ENCODE data around the gene ENTPD2.
A peak's percentile ranks its signal among the peaks of the same experiment; 100 is the strongest.

ENTPD2 gene

GRCh38 chr9:137034709-137035506, 19.0 kb downstream of the ENTPD2 start:
- Histone ChIP-seq H3K27ac (peak overlapping the region in 16 of 21 experiments; percentile 1 to 92 (median 57)), H3K4me3 (peak overlapping the region in 4 of 7 experiments; percentile 1 to 18 (median 2))

- H3K4me3 ChIP-seq: peak overlapping the region in 5 of 7 experiments; percentile 2 to 54 (median 13)
Observed at GRCh38 chr9:137034039-137034708, 19.7 kb downstream of the ENTPD2 start.

GRCh38 chr9:137033481-137033880, 20.4 kb downstream of the ENTPD2 start:
- Histone ChIP-seq H3K4me3 (peak overlapping the region in 6 of 7 experiments; percentile 1 to 54 (median 13)), H3K27ac (peak overlapping the region in 12 of 21 experiments; percentile 1 to 92 (median 75))

More at GRCh38 chr9:137034039-137034708, 19.7 kb downstream of the ENTPD2 start:
- H3K27ac ChIP-seq: peak overlapping the region in 15 of 21 experiments; percentile 1 to 92 (median 70)

GRCh38 chr9:137032858-137033257, 21.0 kb downstream of the ENTPD2 start:
- H3K27ac ChIP-seq: peak overlapping the region in 15 of 21 experiments; percentile 24 to 92 (median 72)
- peak overlapping the region in 5 of 7 experiments; percentile 0 to 54 (median 19) for H3K4me3 ChIP-seq

GRCh38 chr9:137031904-137032640, 21.8 kb downstream of the ENTPD2 start, which contains the start of gene FUT7:
Gene FUT7, minus strand, starts transcription at chr9:137032088. Its CDS starts 97 bp downstream, at chr9:137031991.
- peak within 1 kb of the TSS in 19 of 21 experiments; percentile 14 to 92 (median 65) for H3K27ac ChIP-seq

GRCh38 chr9:137030538-137031527, 23.0 kb downstream of the ENTPD2 start:
- H3K4me3 ChIP-seq: peak overlapping the region; percentile 13 to 58 (median 19)
- peak overlapping the region in 18 of 21 experiments; percentile 5 to 92 (median 72) for H3K27ac ChIP-seq

More at GRCh38 chr9:137031904-137032640, 21.8 kb downstream of the ENTPD2 start, which contains the start of gene FUT7:
- peak within 1 kb of the TSS; percentile 13 to 58 (median 19) for H3K4me3 ChIP-seq

GRCh38 chr9:137030006-137030405, 23.9 kb downstream of the ENTPD2 start:
- Histone ChIP-seq H3K4me3 (peak overlapping the region; percentile 13 to 58 (median 19)), H3K27ac (peak overlapping the region in 17 of 21 experiments; percentile 0 to 92 (median 74))

- Histone ChIP-seq H3K27ac (peak overlapping the region in 17 of 21 experiments; percentile 0 to 92 (median 76)), H3K4me3 (peak overlapping the region; percentile 34 to 58 (median 48))
Observed at GRCh38 chr9:137029058-137029936, 24.6 kb downstream of the ENTPD2 start.

GRCh38 chr9:137028263-137029057, 25.4 kb downstream of the ENTPD2 start:
- H3K4me3 ChIP-seq: peak overlapping the region; percentile 34 to 58 (median 48)
- peak overlapping the region in 19 of 21 experiments; percentile 31 to 92 (median 74) for H3K27ac ChIP-seq

- H3K27ac ChIP-seq: peak within 1 kb of the TSS in 20 of 21 experiments; percentile 35 to 92 (median 74)
- H3K4me3 ChIP-seq: peak within 1 kb of the TSS; percentile 36 to 58 (median 48)
Observed at GRCh38 chr9:137027369-137028262, 26.2 kb downstream of the ENTPD2 start, which contains the start of gene ABCA2. Gene ABCA2, minus strand, starts transcription at chr9:137028237. Its CDS starts 97 bp downstream, at chr9:137028140.

- peak overlapping the region in 8 of 21 experiments; percentile 35 to 69 (median 54) for H3K27ac ChIP-seq
- peak overlapping the region in 3 of 7 experiments; percentile 39 to 56 (median 41) for H3K4me3 ChIP-seq
Observed at GRCh38 chr9:137026828-137027227, 27.0 kb downstream of the ENTPD2 start.

GRCh38 chr9:137026384-137026783, 27.5 kb downstream of the ENTPD2 start:
- H3K4me3 ChIP-seq: no peak overlapping the region
- peak overlapping the region in 3 of 21 experiments; percentile 6 to 57 (median 35) for H3K27ac ChIP-seq

- H3K27ac ChIP-seq: peak overlapping the region in 3 of 21 experiments; percentile 6 to 31 (median 12)
- no peak overlapping the region for H3K4me3 ChIP-seq
Observed at GRCh38 chr9:137025517-137025966, 28.3 kb downstream of the ENTPD2 start.

GRCh38 chr9:137023583-137023991, 30.3 kb downstream of the ENTPD2 start:
- H3K27ac ChIP-seq: no peak overlapping the region
- no peak overlapping the region for H3K4me3 ChIP-seq

- no peak overlapping the region for H3K4me3 ChIP-seq
- H3K27ac ChIP-seq: no peak overlapping the region
Observed at GRCh38 chr9:137023157-137023556, 30.7 kb downstream of the ENTPD2 start.
